Endothelial cell of umbilical vein (primary cell): ENCODE measurements around the gene KCTD2. TPM values are rescaled to one million over a fixed set of nuclear protein-coding genes. Genes with fewer than 3 reads are reported as not detected.
"Not testable (repeated sequence)": the region's sequence is repeated elsewhere in the genome, so short reads cannot be mapped to it uniquely, and the experiment has no call there.

Experiments
- BruUV-seq: library from RNA; stranded (reverse); fragments of 400-500 nt; replicated peaks from 2 replicates; lab custom pipeline; 2021; lab: Mats Ljungman, UMichigan
- CTCF ChIA-PET: fragments of 300-600, 350-600 bp; sonication (Branson Sonifier 250); formaldehyde crosslinking; loops from one replicate; lab custom pipeline; 2021; ENCODE audit warnings: antibody characterized with exemption, inconsistent platforms; lab: Charles Lee
- POLR2A ChIA-PET: fragments of 300-600, 350-600 bp; sonication (Branson Sonifier 250); formaldehyde crosslinking; loops from one replicate; lab custom pipeline; 2021; ENCODE audit warnings: antibody characterized with exemption, inconsistent platforms; lab: Charles Lee
- DNase-seq: peaks from one replicate; pipeline ENCODE4 v3.0.0-alpha.2; 2011; ENCODE audit warnings: low read depth, low spot score
- FAIRE-seq: peaks from 2 replicates; lab custom pipeline; 2011; peaks lifted over from hg19 to GRCh38; lab: Jason Lieb, UNC
- H2AFZ ChIP-seq: 2 replicates; pipeline ENCODE4 v1.6.0; 2012; ENCODE audit warnings: low read depth, low read length, control low read depth, inconsistent platforms
- H3K27ac ChIP-seq: 2 replicates; pipeline ENCODE4 v1.5.1; 2011; ENCODE audit warnings: low read depth, mild to moderate bottlenecking, control low read depth, low read length, moderate library complexity; ENCODE audit not compliant: insufficient read depth
- H3K27me3 ChIP-seq, 2 experiments: 2 replicates each; pipeline versions ENCODE4 v1.6.0 to v1.6.1; 2011; ENCODE audit warnings: low read length in 2 of 2, mixed read lengths in 1 of 2; ENCODE audit not compliant: control insufficient read depth in 2 of 2, insufficient read depth in 2 of 2
- H3K36me3 ChIP-seq, 2 experiments: 2 replicates in 1 of 2; 3 replicates in 1 of 2; pipeline ENCODE4 v1.5.1; 2011; ENCODE audit warnings: low read length in 2 of 2, mild to moderate bottlenecking in 1 of 2, moderate library complexity in 1 of 2; ENCODE audit not compliant: control insufficient read depth in 2 of 2, insufficient read depth in 2 of 2; ENCODE audit errors: extremely low read depth in 1 of 2
- H3K4me1 ChIP-seq: 3 replicates; pipeline ENCODE4 v1.5.1; 2011; ENCODE audit warnings: mild to moderate bottlenecking, low read length; ENCODE audit not compliant: control insufficient read depth, insufficient read depth; ENCODE audit errors: extremely low read depth
- H3K4me2 ChIP-seq: 2 replicates; pipeline ENCODE4 v1.6.1; 2011; ENCODE audit warnings: low read length, control low read depth, mixed read lengths; ENCODE audit not compliant: insufficient read depth
- H3K4me3 ChIP-seq, 3 experiments: fragments of 200-600 bp in 1 of 3; sonication (generic), shearing (Covaris generic) in 1 of 3; replicated peaks in 1 of 3; 2 replicates each; pipeline ENCODE4 v1.5.1; 2011 to 2016; ENCODE audit warnings: control low read depth in 3 of 3, low read length in 3 of 3, mild to moderate bottlenecking in 2 of 3, inconsistent platforms in 1 of 3, low read depth in 1 of 3, moderate library complexity in 1 of 3; ENCODE audit not compliant: insufficient read depth in 1 of 3
- H3K79me2 ChIP-seq: 2 replicates; pipeline ENCODE4 v1.6.0; 2012; ENCODE audit warnings: low read length, inconsistent platforms; ENCODE audit not compliant: control insufficient read depth, insufficient read depth
- H3K9ac ChIP-seq: replicated peaks from 2 replicates; pipeline ENCODE3; 2011; ENCODE audit warnings: low read length, control low read depth; ENCODE audit not compliant: insufficient read depth; ENCODE audit errors: extremely low read depth
- H3K9me1 ChIP-seq: replicated peaks from 3 replicates; pipeline ENCODE4 v1.6.0; 2011; ENCODE audit warnings: mild to moderate bottlenecking, low read length; ENCODE audit not compliant: control insufficient read depth, insufficient read depth; ENCODE audit errors: extremely low read depth
- H3K9me3 ChIP-seq: replicated peaks from 2 replicates; pipeline ENCODE4 v1.5.1; 2012; ENCODE audit warnings: low read length, inconsistent platforms; ENCODE audit not compliant: control insufficient read depth, insufficient read depth
- H4K20me1 ChIP-seq: replicated peaks from 2 replicates; pipeline ENCODE3; 2011; ENCODE audit warnings: mild to moderate bottlenecking, low read length; ENCODE audit not compliant: control insufficient read depth, insufficient read depth; ENCODE audit errors: extremely low read depth
- CTCF ChIP-seq, 2 donors: IDR thresholded peaks; 1 replicate in 1 of 2; 2 replicates in 1 of 2; pipeline ENCODE4 v1.5.1; 2011; ENCODE audit warnings: low read length in 2 of 2, mild to moderate bottlenecking in 2 of 2, moderate library complexity in 2 of 2, control low read depth in 1 of 2, inconsistent platforms in 1 of 2, low read depth in 1 of 2; ENCODE audit not compliant: insufficient read depth in 1 of 2; ENCODE audit errors: extremely low read depth in 1 of 2
- EZH2 ChIP-seq: IDR thresholded peaks from 2 replicates; pipeline ENCODE4 v1.6.1; 2012; ENCODE audit warnings: borderline replicate concordance, low read depth, mild to moderate bottlenecking, moderate library complexity, low read length, inconsistent platforms; ENCODE audit not compliant: severe bottlenecking
- FOS ChIP-seq: IDR thresholded peaks from 2 replicates; pipeline ENCODE4 v1.6.1; 2011; ENCODE audit warnings: mild to moderate bottlenecking, low read length, moderate library complexity, borderline replicate concordance; ENCODE audit not compliant: insufficient read depth
- GATA2 ChIP-seq: IDR thresholded peaks from 2 replicates; pipeline ENCODE4 v1.7.0; 2011; ENCODE audit warnings: low read depth, mild to moderate bottlenecking, moderate library complexity, mixed read lengths, low read length; ENCODE audit not compliant: insufficient read length, insufficient read depth
- JUN ChIP-seq: IDR thresholded peaks from 2 replicates; pipeline ENCODE4 v1.6.1; 2011; ENCODE audit warnings: borderline replicate concordance, low read depth; ENCODE audit not compliant: insufficient read length, insufficient read depth
- dilution Hi-C: fragments of 300-500 bp; cut with MboI; formaldehyde crosslinking; loops from one replicate; pipeline ENCODE4 v1.15.0; 2019; ENCODE audit warnings: low sequenced_read_pairs; ENCODE audit not compliant: extremely low pct_ligation_motif_present
- intact Hi-C: fragments of 100-400 bp; cut with micrococcal nuclease; formaldehyde crosslinking; loops from one replicate; pipeline ENCODE4 v1.10.0; 2022
- polyA plus RNA-seq, 4 experiments: library from polyadenylated mRNA; depleted of rRNA in 3 of 4; stranded (reverse) in 3 of 4; unstranded in 1 of 4; fragments of >200 nt; gene quantifications; 2 replicates each; pipeline versions ENCODE4 v1.2.1 to v1.2.3, GENCODE V29; 2011 to 2012; ENCODE audit warnings: missing spikeins in 1 of 4
- total RNA-seq: library from RNA; stranded (reverse); gene quantifications from 2 replicates; pipeline ENCODE4 v1.2.3, GENCODE V29; 2021

Gene KCTD2
- total and polyA plus RNA-seq, 2 donors (not counting 3 experiments of a cell fraction or from before 2014, with no cell fraction given) = 23.2 to 24.8 TPM

- POLR2A ChIA-PET = interaction anchor here (0.7 kb wide), 1 partner anchor 196 kb away, joined by 6 read pairs; no protein-coding TSS in a partner anchor
- no peaks in the 10 kb centered on the region for H3K9me3 ChIP-seq
- dilution Hi-C loops = no loop called here
- no peak overlapping the region for H3K27ac ChIP-seq
- no TSS peak for BruUV-seq
- no peak for TF ChIP-seq JUN
- peaks cover 0 to 41% of the 10 kb centered on the region in 2 experiments for H3K36me3 ChIP-seq
- no peaks in the 10 kb centered on the region for H3K79me2 ChIP-seq
- H3K27me3 ChIP-seq = no peaks in the 10 kb centered on the region
- CTCF ChIA-PET = interaction anchor here (1.3 kb wide), 1 partner anchor 9 kb away, joined by 3 read pairs; no protein-coding TSS in a partner anchor
- DNase-seq = no peak
- no peaks in the 10 kb centered on the region for H3K4me1 ChIP-seq
- no peaks in the 10 kb centered on the region for H3K9me1 ChIP-seq
- H4K20me1 ChIP-seq = no peaks in the 10 kb centered on the region
- intact Hi-C loops = no loop called here
- H2AFZ ChIP-seq = no peak overlapping the region
- H3K4me2 ChIP-seq = no peak overlapping the region
- H3K4me3 ChIP-seq = no peak overlapping the region
- FAIRE-seq = no peak
- H3K9ac ChIP-seq = no peak overlapping the region
Measured at GRCh38 chr17:75004371-75004770, 42.7 kb upstream of the KCTD2 start.

- H3K4me1 ChIP-seq = no peaks in the 10 kb centered on the region
- H3K9ac ChIP-seq = no peak overlapping the region
- H3K4me3 ChIP-seq = no peak overlapping the region
- H3K27ac ChIP-seq = no peak overlapping the region
- H3K4me2 ChIP-seq = no peak overlapping the region
- no peaks in the 10 kb centered on the region for H3K9me1 ChIP-seq
- FAIRE-seq (no peak), DNase-seq (no peak)
- intact Hi-C loops = no loop called here
- no peaks in the 10 kb centered on the region for H3K79me2 ChIP-seq
- no peaks in the 10 kb centered on the region for H4K20me1 ChIP-seq
- no peaks in the 10 kb centered on the region for H3K9me3 ChIP-seq
- peaks cover 0 to 38% of the 10 kb centered on the region in 2 experiments for H3K36me3 ChIP-seq
- dilution Hi-C loops = no loop called here
- H3K27me3 ChIP-seq = no peaks in the 10 kb centered on the region
- ChIA-PET POLR2A (interaction anchor here (0.6 kb wide), 1 partner anchor 46 kb away, joined by 7 read pairs; no protein-coding TSS in a partner anchor), CTCF (interaction anchor here (1.0 to 1.3 kb wide), 2 partner anchors 10 to 44 kb away, joined by 3 read pairs; no protein-coding TSS in a partner anchor)
- TSS peak; percentile 47 for BruUV-seq
- no peak overlapping the region for H2AFZ ChIP-seq
- TF ChIP-seq EZH2 (no peak), CTCF (IDR thresholded peaks at IDR 0.05; ENCODE audit: extremely low read depth in 1 of 2, insufficient read depth in 1 of 2, low read depth in 1 of 2, low read length in 2 of 2) (no peak), JUN (no peak), FOS (no peak), GATA2 (no peak)
Measured at GRCh38 chr17:75005291-75005690, 41.7 kb upstream of the KCTD2 start.

GRCh38 chr17:75006084-75006483 is 40.9 kb upstream of the KCTD2 start:
- FAIRE-seq, intact Hi-C loops, H3K9me1 ChIP-seq, H3K9ac ChIP-seq, H3K9me3 ChIP-seq, H3K4me2 ChIP-seq, H4K20me1 ChIP-seq, H2AFZ ChIP-seq, H3K27me3 ChIP-seq, H3K4me1 ChIP-seq, BruUV-seq, POLR2A ChIA-PET, H3K79me2 ChIP-seq, DNase-seq, H3K4me3 ChIP-seq, dilution Hi-C loops, H3K27ac ChIP-seq: not testable (repeated sequence)
- CTCF ChIA-PET = interaction anchor here (1.0 to 2.0 kb wide), 2 partner anchors 44 to 45 kb away, joined by 3 to 10 read pairs; no protein-coding TSS in a partner anchor
- peaks cover 0 to 37% of the 10 kb centered on the region in 2 experiments for H3K36me3 ChIP-seq
